HG02885 (cell line): Measurements from ENCODE around the gene MRFAP1L1.
"Not testable (repeated sequence)": the region's sequence is repeated elsewhere in the genome, so short reads cannot be mapped to it uniquely, and the experiment has no call there.

Source experiments
- ATAC-seq: cut with Tn5 transposase; IDR thresholded peaks from one replicate; pipeline ENCODE4 v1.9.1; 2021; ENCODE audit warnings: mild to moderate bottlenecking; ENCODE audit not compliant: unreplicated experiment, poor library complexity

MRFAP1L1 gene

DNA sequence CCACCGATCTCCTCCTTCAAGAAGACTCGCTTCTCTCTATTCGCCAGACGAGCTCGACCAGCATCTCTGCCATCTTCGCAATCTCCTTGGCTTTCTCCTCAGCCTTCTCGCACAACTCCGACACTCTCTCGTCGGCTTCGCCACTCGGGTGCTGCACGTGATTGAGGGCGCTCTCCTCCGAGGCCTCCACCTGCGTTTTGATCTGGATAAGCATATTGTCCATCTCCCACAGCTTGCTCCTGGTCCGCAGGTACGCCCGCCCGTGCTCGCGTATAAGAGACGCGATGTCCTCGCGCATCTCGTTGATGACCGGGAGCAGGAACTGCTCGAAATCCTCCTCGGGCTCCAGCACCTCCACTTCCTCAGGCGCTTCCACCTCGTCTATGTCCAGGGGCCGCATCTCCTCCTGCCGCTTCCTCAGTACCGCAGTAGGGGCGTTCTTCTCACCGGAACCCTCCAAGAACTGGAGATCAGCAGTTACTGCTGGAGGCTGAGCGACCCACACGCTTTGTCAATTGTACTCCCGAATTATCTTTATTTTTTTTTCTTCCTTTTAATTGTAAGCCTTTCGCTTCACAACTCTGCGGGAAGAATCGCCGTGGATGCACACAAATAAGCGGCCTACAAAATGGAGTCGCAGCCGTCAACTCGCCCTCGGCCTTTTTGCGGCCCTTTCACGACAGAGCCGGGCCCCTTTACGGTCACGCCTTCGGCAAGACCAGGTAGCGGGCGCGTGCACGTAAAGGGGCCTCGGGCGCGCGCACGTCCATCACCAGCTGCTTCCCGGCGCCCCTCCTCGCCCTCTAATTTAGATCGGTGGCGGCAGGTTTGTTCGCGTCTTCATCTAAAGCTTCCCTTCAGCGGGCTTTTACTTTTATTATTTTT is at the start of gene MRFAP1L1:
TSS of gene MRFAP1L1 (minus strand) at position 636 of the 885 bp plus-strand sequence. CDS start at position 400, 236 bp downstream.
- peak; percentile 74 for ATAC-seq

DNA sequence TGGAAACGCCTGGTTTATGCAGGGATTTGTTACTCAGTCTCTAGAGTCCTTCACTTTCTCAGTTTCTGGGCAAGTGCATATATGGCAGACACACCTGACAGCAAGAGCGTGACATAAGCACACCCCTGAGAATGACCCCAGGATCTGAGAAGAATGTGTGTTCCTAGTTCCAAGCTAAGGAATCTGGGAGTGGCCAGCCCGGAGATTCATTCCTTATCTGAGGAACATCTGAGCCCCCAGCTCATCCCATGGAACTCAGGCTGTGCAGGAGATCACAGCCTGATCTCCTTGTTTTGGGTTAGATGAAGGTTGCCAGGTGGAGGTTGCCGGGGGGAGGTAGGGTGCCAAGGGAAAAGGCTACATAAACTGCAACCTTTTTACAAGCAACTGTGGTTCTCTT is 49.1 kb upstream of the MRFAP1L1 start:
- no peak for ATAC-seq

DNA sequence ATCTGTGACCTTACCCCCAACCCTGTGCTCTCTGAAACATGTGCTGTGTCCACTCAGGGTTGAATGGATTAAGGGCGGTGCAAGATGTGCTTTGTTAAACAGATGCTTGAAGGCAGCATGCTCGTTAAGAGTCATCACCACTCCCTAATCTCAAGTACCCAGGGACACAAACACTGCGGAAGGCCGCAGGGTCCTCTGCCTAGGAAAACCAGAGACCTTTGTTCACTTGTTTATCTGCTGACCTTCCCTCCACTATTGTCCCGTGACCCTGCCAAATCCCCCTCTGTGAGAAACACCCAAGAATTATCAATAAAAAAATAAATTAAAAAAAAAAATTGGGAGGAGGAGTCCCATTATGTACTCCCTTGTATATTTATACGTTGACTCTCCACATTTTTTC is 46.7 kb upstream of the MRFAP1L1 start:
- not testable (repeated sequence) for ATAC-seq

DNA sequence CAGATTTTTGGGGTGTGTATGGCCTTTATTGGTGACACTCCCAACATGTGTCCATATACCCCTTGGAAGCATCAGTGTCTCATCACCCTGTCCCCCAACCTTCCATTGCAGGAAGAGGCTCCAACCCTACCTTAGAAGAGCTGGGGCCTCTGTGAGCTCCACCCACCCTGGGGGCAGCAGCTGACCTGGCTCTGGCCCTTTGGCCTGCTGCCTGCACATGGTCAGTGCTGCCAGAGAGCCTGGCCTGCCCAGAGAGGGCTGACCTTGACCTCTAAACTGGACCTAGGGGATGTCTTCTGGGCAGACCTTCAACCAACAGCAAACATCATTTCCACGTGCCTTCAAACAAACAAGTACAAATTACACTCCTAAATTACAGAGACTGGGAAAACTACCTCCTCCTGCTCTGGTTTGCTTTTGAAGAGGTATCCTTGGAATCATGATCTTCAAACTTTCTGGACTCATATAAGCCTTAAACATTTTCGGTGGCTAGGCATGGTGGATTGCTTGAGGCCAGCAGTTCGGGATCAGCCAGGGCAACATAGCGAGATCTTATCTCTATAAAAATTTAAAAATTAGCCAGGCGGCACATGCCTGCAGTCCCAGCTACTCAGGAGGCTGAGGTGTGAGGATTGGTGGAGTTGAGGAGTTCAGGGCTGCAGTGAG is 45.6 kb upstream of the MRFAP1L1 start:
- no peak for ATAC-seq

DNA sequence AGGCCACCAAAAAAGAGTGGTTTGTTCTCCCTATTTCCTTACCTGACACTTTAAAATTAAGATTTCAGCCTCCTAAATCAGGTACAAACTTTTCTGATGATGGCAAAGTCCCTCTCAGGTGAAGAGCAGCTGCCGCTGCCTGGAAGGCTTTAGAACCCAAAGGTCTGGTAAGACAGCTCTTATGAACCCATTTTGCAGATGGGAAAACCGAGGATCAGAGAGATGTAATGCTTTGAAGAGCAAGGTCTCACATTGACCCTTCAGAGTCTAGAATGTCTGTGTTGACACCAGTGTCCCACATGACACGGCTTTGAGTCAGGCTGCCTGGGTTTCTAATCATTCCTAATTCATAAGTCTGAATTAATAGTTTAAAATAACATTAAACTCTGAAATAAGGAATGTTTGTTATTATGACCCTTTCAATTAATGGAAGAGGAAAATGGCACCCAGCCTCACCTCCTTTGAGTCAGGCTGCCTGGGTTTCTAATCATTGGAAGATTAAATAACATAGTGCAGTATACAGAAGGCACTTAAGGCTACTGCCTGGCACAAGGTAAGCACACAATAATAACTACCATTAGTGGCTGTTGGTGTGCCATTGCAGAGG is 44.9 kb upstream of the MRFAP1L1 start:
- ATAC-seq, result no peak

DNA sequence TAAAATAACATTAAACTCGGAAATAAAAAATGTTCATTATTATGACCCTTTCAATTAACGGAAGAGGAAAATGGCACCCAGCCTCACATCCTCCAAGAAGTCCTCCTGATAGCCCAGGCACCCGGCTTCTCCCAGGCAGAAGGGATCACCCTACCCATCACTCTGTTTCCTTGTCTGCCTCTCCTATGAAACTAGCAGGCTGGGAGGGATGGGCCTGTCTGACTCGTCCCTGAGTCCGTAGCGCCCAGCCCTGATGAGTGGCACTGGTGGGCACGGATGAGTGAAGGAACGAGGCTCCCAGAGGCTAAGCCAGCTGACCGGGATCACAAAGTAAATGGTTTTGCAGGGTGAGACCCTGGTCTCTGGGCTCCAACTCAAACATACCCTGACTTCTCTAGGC is 44.2 kb upstream of the MRFAP1L1 start:
- no peak for ATAC-seq

DNA sequence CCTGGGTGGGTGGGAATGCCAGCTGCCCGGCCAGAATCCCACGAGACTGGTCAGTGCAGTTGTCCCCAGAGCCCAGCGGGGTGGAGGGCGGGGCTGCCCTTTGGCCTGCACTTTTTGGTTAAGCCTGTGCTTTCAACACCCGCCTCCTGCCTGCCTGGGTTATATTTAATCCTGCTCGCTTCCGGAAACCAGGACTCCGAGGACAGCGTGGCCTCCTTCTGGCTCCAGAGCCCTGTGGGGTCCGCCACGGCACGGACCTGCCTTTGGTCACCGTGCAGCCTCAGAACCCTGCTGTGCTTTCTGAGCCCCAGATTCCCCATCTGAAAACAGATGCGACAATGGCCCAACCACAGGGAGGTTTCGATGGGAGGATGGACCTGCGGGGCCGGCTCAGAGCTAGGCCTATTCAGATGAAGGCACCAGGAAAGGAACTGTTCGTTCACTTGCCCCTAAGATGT is 43.5 kb upstream of the MRFAP1L1 start:
- no peak for ATAC-seq

DNA sequence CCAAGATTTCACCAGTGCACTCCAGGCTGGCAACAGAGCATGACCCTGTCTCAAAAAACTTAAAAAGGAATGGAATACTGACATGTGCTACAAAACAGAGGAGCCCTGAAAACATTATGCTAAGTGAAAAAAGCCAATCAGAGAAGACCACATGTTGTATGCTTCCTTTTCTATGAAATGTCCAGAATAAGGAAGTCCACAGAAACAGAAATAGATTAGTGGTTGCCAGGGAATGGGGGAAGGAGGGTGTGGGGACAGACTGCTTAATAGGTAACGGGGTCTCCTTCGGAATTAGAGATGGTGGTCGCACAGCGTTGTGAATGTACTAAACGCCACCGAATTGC is 42.8 kb upstream of the MRFAP1L1 start:
- ATAC-seq, result no peak

DNA sequence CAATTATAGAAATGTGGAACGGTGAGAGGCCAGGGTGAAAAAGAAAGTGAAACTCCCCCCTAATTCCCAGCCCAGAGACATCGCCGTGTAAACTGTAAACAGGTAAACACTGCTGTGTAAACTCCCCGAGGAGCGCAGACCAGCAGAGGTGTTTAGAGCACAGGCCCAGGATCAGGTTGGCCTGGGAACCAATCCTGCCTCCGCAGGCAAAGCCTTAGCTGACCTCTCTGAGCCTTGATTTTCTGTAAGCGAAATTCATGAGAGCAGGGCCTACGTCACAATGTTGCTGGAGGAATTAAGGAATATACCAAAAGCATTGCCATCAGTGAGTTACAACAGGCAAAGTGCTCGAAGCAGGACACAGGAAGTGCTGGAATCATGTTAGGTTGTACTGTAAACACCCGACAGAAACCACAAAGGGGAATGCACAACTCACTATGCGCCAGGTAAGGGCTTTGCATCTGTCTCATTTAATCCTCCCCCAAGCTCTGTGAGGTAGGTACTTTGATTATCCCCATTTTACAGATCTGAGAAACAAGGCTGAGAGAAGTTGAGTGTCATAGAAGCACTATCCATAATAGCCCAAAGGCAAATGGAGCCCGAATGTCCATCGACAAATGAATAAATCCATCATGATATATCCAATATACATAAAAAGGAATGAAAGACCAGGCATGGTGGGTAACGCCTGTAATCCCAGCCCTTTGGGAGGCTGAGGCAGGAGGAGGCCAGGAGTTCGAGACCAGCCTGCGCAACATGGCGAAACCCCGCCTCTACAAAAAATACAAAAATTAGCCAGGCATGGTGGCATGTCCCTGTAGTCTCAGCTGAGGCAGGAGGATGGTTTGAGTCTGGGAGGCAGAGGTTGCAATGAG is 42.2 kb upstream of the MRFAP1L1 start:
- no peak for ATAC-seq

DNA sequence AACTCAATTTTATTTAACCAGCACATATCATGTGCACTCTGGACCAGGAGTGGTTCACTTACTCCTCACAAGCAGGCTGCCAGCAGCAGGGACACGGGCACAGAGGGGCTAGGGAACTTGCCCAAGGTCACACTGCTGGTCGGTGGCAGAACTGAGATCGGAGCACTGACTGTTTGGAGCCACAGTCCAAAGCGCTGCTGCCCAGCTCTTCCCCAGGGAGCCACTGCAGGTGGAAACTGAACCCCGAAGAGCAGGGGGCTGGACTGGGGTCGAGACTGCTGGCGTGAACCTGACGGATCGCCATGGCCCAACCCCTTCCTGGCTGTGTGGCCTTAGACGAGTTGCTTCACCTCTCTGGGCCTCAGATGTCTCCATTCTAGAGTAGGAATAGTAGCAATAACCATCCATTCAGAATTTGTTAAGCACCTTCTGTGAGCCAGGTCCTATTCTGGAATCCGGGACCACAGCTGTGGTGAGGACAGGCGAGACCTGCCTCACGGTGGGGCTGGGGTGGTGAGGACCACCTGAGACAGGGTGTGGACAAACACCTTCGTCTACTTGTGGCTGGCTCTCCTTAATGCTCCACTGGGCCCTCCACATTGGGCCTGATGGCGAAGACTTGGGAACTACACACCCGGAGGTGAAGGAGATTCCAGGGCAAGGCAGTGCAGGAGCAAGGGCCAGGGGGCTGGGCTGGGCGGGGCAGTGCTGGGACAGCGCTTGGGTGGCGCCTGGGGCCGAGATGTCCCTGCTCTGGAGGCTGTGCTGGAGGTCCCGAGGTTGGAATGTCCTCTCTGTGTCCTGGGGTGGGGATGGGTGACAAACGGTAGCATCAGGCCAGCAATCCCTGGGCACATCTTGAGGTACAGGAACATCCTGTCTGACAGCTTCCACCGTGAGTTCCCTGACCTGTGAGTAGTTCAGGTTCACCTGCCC is 40.9 kb upstream of the MRFAP1L1 start:
- no peak for ATAC-seq

DNA sequence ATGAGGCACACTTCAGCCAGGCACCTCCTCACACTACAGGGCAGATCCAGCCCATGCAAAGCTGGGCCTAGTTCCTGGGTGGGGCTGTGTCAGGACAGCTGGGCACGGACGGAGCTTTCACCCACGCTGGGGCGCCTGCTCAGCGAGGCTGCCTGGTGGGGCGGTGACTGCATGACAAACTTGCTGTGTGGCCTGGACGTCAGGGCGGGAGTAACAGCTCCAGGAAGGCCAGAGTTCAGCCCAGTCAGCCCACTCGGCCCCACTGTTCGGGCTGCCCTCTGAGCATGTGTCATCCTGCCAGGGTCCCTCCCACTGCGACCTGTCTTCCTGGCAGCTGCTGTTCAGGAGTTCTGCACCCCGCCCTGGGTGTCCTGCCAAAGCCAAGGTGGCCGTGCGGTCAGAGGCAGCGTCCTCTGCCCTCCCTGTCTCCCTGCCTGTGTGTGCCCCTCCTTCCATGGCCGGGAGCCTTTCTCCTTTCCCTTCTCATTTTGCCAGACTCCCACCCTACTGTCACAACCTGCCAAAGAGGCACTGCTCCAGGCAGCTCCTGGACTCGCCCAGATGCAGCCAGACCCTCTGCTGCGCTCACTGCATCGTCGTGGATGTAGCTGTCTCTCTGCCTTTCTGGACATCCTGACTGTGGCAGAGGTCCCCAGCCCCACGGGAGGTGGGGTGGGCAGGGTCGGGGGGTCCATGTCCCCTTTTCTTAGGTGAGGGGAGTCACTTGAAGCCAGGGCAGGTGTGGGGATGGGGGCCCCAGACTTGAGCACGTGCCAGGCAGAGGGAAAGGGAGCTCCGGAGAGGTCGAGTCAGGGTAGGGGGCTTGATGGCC is 39.9 kb upstream of the MRFAP1L1 start:
- ATAC-seq, result no peak

DNA sequence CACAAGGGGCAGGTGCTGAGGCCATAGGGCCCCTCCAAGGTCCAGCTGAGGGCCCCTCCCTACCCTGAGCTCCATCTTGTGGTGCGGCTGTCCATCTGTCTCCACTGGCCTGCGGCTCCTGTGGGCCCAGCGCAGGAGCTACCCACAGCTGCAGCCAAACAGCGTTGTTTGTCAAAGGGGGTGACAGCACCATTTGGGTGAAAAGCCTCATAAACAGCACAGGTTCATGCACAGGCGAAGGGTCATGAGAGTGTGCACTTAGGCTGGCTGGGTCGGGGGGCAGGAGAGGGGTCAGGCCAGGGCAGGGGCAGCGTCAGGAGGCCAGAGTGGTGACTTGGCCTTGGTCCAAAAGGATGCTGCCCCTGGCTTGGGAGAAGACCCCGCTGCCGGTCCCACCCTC is 38.6 kb upstream of the MRFAP1L1 start:
- ATAC-seq, result no peak

DNA sequence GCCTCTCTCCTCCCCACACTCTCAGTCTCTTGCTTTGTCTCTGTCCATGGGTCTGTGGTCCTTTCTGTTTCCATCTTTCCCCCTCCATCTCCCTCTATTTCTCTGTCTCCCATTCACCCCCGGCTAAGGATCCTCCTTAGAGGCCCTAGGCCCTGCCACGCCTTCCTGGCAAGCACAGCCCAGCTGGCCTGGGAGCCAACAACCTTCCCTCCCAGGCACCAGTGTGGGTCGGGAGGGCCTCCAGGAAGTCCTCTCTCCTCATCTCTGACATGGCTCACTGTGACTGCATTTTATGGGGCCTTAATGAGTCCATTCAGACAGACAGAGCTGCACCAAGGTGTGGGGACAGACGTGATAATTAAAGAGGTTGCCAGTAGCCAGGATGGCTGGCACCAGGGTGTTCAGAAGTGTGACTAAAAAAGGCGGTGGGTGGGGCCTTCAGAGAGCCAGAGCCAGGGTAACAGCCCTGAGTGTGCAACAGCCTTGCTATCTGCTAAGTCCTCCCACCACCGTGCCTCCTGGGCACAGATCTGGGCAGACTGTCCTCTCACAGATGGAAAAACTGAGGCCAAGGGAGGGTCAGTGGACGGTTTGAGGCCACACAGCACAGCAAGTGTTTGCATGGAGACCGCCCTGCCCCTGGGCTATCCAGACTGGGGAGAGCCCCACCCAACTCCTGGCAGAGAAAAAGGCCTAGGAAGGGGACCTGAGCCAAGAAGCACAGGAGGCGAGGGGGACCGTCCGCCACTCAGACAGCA is 37.8 kb upstream of the MRFAP1L1 start:
- ATAC-seq, result no peak

DNA sequence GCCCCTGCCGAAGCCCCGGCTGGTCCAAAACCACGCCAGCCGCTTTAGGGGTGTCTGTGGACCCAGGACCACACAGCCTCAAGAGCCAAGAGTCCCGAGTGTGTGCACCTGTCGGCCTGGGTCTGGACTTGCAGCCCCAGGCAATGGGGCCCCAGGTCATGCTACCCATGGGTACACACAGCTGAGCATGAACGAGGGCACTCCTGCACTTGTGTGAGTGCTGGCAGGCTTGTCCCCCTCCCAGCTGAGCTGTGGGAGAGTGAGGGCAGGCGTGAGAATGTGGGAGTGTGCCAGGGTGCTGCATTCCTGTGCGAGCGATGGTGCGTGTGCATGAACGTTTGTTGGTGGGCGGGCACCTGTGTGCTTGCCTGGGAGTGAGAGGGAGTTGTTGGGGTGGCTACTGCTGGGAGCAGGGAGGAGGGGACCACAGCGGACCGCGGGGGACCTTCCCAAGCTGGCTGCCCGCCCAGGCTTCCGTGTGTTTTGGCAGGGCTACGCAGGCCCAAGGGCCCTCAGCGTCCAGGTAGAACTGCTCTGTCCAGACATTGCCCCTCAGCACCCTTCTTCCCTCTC is 37.1 kb upstream of the MRFAP1L1 start:
- ATAC-seq, result no peak

DNA sequence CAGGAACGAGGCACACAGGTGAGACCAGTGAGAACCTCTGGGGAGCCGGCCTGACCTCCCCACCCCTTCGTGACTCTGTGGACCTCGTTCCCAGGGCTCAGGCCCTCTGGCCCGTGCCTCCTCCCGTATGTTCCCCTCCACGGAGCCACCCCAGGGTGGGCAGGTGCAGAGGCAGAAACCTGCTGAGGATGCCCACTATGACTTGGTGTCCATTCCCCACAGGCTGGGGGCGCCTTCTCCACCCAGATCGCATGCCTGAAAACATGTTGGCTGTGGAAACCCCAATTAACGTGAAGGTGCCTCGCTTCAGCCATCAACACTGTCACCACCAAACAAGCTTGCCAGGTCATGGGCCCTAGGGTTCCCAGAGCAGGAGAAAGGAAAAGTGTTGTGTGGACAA is 33.3 kb upstream of the MRFAP1L1 start:
- ATAC-seq, result no peak

DNA sequence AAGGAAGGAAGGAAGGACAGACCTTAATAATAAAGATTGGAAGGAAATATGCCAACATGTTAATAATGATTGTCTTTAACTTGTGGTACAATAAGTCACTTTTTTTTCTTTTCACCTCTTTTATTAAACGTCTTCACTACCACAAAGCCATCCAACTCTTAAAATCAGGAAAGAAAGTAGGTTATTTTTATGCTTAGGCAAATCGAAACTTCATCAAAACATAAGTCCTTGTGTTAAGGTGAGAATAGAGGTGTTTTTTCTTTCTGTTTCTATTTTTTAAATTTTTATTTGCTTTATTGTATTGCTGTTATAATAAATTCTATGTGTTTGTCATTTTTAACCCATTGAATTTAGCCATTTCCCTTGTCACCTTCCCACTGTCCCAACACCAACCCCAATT is 32.8 kb upstream of the MRFAP1L1 start:
- ATAC-seq, result no peak

DNA sequence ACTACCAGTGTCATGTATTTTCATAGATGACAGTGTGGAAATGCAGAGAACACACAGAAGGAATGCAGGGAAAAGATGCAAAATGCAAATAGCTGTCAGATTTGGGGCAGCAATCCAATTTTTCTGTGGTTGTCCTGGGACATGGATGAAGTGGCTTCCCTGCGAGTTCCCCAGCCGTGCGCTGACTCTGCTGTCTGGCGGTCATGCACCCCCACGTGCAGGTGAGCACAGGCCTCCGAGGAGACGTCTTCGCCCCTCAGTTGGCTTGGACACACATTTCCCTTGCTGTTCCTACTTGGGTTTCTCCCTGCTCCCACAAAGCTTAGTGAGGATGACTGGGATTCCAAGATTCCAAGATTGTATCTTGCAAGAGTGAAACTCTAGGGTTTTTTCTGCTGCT is 30.7 kb upstream of the MRFAP1L1 start:
- ATAC-seq, result no peak
